Neural cell (in vitro differentiated cells): Measurements from ENCODE around the gene TYSND1.

Experiments
- CTCF ChIP-seq: fragments of 450-650 bp; IDR thresholded peaks from 2 replicates; pipeline ENCODE4 v1.5.1; 2014; ENCODE audit warnings: antibody characterized with exemption, mild to moderate bottlenecking, moderate library complexity; ENCODE audit not compliant: poor library complexity, severe bottlenecking
- EP300 ChIP-seq: fragments of 450-650 bp; conservative IDR thresholded peaks from 2 replicates; pipeline ENCODE4 v1.6.1; 2014; ENCODE audit warnings: antibody characterized with exemption, mild to moderate bottlenecking, moderate library complexity; ENCODE audit not compliant: poor library complexity, severe bottlenecking
- EZH2 ChIP-seq: fragments of 200-600, 300-800 bp; shearing (Covaris generic), sonication (generic); IDR thresholded peaks from 2 replicates; pipeline ENCODE4 v1.6.1; 2014; ENCODE audit warnings: antibody characterized with exemption, low read length, borderline replicate concordance, mild to moderate bottlenecking; ENCODE audit not compliant: insufficient read depth, poor library complexity, severe bottlenecking
- TAF1 ChIP-seq: IDR thresholded peaks from 2 replicates; pipeline ENCODE4 v1.6.1; 2012; ENCODE audit warnings: low read depth

- TF ChIP-seq EP300 (no peak), CTCF (no peak), TAF1 (no peak), EZH2 (no peak)
Measured at GRCh38 chr10:70155255-70155838, 8.8 kb upstream of the TYSND1 start.
